Measurements from ENCODE around the gene CNTNAP2.

- TF ChIP-seq CTCF (IDR thresholded peaks at IDR 0.05), result peak in 4 of 7 experiments; percentile 27 to 63 (median 38)
- TF ChIP-seq EP300 (IDR thresholded peaks at IDR 0.05), result no peak
- no peak for TF ChIP-seq POLR2AphosphoS5 (IDR thresholded peaks at IDR 0.05)
These were observed 2026.2 kb downstream of the CNTNAP2 start for GRCh38 chr7:148142660-148143248.

Data from stomach (tissue), 4 donors.